Fibroblast of lung (primary cell): Measurements from ENCODE around the gene ZNF507.

Experiments
- EZH2 ChIP-seq: IDR thresholded peaks from 2 replicates; pipeline ENCODE4 v1.5.1; 2012; ENCODE audit warnings: low read length, control low read depth, mild to moderate bottlenecking; ENCODE audit errors: missing control alignments
- TF ChIP-seq, protein P1 (sequence below), 2 donors: IDR thresholded peaks in 1 of 2; conservative IDR thresholded peaks in 1 of 2; 1 replicate in 1 of 2; 2 replicates in 1 of 2; pipeline ENCODE4 v1.5.1; 2011 to 2012; ENCODE audit warnings: low read length in 2 of 2, control low read depth in 1 of 2, inconsistent platforms in 1 of 2, low read depth in 1 of 2, mild to moderate bottlenecking in 1 of 2

DNA sequence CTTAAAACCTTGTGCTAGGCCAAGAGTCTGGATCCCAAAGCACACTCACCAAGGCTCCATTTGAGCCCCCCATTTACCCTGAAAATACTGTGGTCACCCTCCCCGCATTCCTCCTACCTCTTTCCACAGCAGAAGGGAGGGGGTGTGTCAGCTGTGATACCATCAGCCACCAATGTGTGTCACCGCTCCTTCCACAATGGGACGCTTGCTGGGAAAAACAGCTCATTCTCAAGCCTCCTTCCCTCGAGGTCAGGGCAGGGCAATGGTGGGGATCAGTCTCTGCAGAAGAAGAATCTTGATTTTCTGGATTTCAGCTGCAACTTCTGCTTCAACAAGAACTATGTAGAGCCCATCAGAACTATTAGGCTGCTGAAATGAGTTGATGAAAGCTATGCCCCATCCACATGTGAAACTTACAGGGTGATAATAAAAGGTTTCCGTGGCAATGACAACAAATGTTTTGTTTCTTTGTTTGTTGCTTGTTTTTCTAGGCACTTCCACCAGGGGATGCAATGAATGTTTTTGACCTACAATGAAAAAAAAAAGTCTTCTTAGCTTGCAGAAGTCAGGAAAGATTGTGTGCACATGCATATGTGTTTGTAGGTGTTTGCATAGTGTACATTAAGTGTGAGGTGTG is 26.4 kb upstream of the ZNF507 start:
- TF ChIP-seq, protein P1, sequence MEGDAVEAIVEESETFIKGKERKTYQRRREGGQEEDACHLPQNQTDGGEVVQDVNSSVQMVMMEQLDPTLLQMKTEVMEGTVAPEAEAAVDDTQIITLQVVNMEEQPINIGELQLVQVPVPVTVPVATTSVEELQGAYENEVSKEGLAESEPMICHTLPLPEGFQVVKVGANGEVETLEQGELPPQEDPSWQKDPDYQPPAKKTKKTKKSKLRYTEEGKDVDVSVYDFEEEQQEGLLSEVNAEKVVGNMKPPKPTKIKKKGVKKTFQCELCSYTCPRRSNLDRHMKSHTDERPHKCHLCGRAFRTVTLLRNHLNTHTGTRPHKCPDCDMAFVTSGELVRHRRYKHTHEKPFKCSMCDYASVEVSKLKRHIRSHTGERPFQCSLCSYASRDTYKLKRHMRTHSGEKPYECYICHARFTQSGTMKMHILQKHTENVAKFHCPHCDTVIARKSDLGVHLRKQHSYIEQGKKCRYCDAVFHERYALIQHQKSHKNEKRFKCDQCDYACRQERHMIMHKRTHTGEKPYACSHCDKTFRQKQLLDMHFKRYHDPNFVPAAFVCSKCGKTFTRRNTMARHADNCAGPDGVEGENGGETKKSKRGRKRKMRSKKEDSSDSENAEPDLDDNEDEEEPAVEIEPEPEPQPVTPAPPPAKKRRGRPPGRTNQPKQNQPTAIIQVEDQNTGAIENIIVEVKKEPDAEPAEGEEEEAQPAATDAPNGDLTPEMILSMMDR (conservative IDR thresholded peaks at IDR 0.05 in 1 of 2, IDR thresholded peaks at IDR 0.05 in 1 of 2; ENCODE audit: low read depth in 1 of 2, low read length in 2 of 2): peak in 1 of 2 donors; percentile 33
- TF ChIP-seq EZH2: no peak
